GM19240 (cell line): ENCODE measurements around the gene DDR2.
"Not testable (repeated sequence)": the region's sequence is repeated elsewhere in the genome, so short reads cannot be mapped to it uniquely, and the experiment has no call there.

Experiments used
- DNase-seq: peaks from one replicate; pipeline ENCODE4 v3.0.0; 2011; ENCODE audit warnings: low spot score; ENCODE audit not compliant: insufficient read length

The DDR2 gene

GRCh38 chr1:162756523-162756922 lies 124.3 kb downstream of the DDR2 start:
- no peak for DNase-seq

- no peak for DNase-seq
Measured at GRCh38 chr1:162757476-162757875, 125.2 kb downstream of the DDR2 start.

DNA sequence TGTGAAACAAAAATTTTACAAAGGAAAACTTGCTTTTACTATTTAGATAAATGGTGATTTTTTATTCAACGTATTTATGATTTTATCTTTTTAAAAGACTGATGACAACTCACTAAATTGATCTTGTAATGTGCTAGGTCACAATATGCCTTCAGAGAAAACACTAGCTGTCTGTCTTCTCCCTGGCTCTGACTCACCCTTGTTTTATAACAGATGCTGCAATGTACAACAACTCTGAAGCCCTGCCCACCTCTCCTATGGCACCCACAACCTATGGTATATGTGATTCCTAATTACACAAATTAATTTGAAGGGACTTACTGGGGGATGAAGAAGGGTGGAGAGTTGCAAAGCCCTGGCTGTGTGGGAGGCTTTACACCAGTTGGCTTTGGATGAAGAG lies 133.5 kb downstream of the DDR2 start:
- DNase-seq = no peak

- DNase-seq = no peak
Measured at GRCh38 chr1:162772571-162773154, 140.4 kb downstream of the DDR2 start.

GRCh38 chr1:162774007-162774406 lies 141.7 kb downstream of the DDR2 start:
- no peak for DNase-seq

DNA sequence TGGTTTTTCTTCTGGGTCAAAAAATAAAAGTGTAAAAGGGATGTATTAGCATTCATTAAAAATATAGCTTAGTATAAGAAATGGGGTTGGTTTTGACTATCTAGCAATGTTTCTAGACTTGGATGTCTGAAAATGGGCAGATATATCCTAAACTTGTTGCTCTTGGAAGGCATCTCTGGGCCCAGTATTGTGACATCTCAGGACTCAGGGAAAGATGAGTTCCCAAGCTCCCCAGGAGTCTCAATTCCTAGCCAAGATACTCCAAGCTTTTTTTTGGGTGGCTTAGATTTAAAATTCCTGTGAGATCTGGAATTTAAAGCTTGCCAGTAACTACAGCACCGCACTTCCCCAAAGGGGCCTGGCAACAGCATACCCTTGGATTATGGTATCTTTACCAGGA lies 146.8 kb downstream of the DDR2 start:
- DNase-seq = no peak

- no peak for DNase-seq
Measured at GRCh38 chr1:162782671-162783070, 150.4 kb downstream of the DDR2 start.

DNA sequence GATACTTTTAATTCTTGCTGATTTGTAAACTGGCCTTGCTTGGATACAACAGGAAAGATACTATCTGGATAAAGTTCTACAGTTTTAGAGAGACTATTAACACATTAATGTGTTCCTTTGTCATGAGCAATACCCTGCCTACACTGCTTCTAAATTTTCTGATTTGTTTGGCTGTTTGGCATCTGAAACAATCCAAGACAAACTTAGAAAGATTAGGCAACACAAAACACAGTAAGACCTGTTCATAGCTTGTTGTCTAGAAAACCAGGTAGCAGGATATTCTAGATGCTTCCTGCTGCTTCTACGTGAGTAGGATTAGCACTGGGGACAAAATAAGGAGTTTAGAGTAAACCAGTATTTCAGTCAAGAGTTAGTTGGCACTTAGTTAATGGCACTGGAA lies 152.7 kb downstream of the DDR2 start:
- DNase-seq = not testable (repeated sequence)

DNA sequence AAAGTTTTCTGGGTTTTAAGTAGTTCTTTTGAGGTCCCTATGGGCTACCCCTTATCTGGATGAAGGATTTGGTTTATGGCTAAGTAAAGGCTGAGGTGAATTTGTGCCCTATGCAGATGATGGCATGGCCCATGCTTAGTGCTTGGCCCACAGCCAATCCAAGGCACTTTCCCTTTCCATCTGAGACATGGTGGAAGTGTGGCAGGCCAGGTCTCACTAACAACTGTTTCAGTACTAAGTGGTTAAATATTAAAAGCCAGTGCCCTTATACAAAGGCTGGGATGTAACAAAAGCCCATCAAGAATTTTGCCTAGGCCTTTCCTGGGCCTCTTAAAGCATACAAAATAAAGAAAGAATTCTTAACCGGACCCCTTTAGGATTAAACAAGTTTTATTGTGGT lies 156.5 kb downstream of the DDR2 start:
- not testable (repeated sequence) for DNase-seq

DNA sequence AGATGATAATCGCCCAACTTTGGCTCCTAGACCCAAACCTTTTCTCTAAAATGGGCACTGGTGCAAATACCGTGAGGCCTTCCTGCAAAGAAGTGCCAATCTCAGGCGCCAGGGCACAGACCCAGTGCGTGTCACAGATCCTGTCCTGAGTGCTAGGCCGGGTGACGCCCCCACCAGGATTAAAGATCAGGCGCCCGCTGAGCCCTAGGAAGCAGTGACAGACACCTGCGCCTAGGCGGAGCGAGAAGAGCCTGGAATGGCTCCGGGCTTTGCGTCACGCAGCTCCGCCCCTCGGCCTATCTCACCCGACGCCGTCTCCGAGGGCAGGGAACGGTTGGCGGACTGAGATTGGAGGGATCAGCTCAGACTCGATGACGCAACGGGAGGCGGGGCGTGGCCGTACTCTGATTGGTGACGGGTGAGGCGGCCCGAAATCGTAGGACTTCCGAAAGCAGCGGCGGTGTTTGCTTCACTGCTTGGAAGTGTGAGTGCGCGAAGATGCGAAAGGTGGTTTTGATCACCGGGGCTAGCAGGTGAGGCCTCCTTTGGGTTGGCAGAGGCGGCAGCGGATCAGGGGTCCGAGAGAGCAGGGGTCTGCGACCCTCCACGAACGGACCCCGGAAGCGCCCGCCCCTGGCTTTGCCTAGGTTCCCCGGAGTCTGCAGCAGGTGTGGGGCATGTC lies 158.2 kb downstream of the DDR2 start, which contains the start of gene HSD17B7:
HSD17B7 (plus strand) TSS at position 400 of the 682 bp plus-strand sequence; CDS start at position 499, 99 bp downstream.
- not testable (repeated sequence) for DNase-seq

DNA sequence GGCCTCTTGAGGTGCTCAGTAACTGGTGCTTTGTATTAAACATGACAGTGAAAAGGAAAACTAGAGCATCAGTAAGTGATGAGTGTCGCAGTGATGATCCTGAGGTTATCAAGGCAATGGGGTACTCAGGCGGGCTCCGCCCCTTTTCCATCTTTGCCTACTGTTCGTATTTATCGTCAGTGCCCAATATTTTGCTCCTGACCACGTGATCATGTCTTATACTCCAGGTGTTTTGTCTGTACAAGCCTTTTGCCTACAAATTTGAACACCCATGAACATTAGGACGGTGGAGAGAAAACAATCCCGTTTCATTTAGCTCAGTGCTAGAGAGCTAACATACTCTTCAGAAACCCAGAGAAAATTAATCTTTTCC lies 158.7 kb downstream of the DDR2 start:
- not testable (repeated sequence) for DNase-seq

DNA sequence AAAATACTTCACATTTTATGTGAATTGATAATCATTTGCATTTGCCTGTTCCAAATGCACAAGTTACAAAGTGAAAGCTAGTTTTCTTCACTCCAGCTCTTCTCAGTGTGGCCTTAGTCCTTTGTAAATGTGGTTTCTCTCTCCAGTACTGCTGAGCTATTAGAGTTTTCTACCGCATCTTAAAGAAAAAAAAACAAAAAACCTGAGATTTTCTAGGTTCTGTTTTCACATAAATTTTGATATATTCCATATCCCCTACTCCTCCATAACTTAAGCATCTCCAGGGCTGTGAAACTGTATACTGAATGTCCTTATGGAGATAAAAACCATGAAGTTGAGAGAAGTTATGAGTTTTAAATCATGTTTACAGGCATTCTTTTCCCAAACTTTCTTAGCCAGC lies 162.0 kb downstream of the DDR2 start:
- not testable (repeated sequence) for DNase-seq

DNA sequence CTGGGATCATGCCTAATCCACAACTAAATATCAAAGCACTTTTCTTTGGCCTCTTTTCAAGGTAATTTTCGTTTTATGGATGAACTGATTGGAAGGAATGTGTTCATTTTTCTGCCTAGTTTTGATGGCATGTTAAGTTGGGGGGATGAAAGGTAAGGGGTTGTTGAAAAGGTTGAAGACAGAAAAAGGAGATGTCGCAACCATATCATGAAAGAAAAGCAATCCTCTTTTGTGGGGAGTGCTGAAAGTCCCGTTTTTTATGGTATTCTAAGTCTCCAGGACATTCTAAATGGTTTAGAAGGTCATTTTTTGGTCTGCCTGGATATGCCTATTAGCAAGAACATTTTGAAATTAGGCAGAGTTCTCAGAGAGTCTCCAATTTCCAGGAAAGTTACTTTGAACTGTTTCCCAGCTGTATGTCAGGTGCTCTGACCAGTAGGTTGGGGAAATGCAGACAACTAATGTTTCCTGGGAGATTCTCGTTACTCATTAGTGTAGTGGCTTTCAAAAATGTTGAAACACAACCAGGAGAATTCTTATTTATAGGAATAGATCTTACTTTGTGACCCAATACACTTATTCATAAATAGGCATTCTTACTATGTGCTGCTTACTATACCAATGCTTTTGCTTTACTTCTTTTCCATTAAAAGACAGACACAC lies 164.5 kb downstream of the DDR2 start:
- DNase-seq = not testable (repeated sequence)

GRCh38 chr1:162799995-162800830 lies 167.9 kb downstream of the DDR2 start:
- not testable (repeated sequence) for DNase-seq

DNA sequence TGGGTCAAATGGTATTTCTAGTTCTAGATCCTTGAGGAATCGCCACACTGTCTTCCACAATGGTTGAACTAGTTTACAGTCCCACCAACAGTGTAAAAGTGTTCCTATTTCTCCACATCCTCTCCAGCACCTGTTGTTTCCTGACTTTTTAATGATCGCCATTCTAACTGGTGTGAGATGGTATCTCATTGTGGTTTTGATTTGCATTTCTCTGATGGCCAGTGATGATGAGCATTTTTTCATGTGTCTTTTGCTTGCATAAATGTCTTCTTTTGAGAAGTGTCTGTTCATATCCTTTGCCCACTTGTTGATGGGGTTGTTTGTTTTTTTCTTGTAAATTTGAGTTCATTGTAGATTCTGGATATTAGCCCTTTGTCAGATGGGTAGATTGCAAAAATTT lies 175.2 kb downstream of the DDR2 start:
- not testable (repeated sequence) for DNase-seq

GRCh38 chr1:162812357-162812756 lies 180.1 kb downstream of the DDR2 start:
- not testable (repeated sequence) for DNase-seq

- DNase-seq = not testable (repeated sequence)
Measured at GRCh38 chr1:162818136-162818535, 185.9 kb downstream of the DDR2 start.

DNA sequence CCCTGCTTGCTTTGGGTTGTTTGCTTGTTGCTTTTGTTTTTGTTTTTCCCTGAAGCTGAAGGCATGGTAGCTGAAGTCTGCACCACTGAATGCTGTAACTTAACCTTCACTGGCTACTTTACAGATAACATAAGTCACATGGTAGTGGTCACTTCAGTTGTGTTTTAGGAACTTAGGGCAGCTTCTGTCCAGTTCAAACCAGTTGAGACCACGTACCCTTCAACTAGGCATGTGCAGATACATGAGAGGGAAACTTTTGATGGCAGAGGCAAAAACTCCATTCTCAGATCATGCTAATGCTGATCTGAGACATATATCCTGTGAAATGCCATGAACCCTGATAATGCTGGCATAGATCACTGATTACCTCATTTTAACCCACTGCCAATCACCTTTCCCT lies 186.4 kb downstream of the DDR2 start:
- not testable (repeated sequence) for DNase-seq

DNA sequence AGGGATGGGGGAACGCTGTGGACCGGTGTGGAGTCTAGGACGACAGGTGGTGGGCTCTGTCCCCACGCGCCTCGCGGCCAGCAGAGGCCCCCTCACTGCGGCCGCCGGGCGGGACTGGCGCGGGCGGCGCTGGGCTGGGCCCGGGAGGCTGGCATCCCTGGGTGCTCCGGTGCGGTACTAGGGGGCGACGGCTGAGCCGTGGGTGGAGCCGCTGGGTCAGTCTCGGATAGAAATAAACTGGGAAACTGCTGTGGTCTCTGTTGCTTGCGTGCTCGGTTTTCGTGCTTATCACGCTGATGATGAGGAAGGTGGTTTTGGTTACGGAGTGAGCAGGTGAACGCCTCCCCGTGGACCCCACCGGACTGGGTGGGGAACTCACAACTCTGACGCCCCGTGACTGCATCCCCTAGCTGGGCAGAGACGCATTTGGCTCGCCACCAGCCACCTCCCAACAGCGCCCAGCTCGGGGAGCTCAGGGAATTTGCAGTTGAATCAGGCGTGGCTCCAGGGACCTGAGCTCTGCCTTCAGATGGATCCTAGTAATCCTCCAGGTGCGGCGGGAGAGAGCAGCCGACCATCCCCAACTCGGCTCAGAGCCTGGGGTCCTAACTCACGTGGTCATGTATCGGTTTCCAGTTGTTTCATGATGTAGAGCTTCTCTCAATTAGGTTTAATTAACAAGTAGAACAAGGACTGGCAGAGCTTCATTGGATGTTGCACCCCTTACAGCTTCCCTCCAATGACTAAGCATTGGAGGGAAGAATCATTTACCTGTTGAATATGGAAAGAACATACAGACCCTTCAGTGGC lies 190.3 kb downstream of the DDR2 start:
- DNase-seq = no peak

DNA sequence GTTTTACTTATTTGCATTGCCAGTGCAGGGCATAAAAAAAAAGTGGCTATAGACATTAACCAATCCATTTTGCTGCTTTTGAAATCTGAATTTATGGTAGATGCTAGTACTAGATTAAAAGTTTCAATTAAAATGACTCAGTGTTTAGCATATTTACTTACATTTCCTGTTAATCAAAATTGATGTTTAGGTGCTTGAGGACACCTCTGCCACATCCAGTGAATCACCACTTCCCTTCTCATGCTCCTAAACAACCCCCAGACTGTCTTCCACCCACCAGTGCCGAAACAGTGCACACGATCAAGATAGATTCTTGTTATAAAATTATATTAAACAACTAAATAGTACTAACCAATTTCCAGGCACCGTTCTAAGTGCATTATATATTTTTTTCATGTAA lies 191.0 kb downstream of the DDR2 start:
- DNase-seq = no peak
